Erythroblast (primary cell): ENCODE measurements around the gene MACROH2A2.

Source experiments
- DNase-seq, 2 experiments: peaks; one replicate each; lab custom pipeline; 2025; lab: John Stamatoyannopoulos, UW
- GATA1 ChIP-seq: IDR thresholded peaks from 2 replicates; pipeline ENCODE4 v1.6.1; 2011; ENCODE audit warnings: low read depth, mild to moderate bottlenecking, control low read depth, low read length, moderate library complexity
- POLR2A ChIP-seq: IDR thresholded peaks from 2 replicates; pipeline ENCODE4 v1.6.1; 2011; ENCODE audit warnings: mild to moderate bottlenecking, low read length

MACROH2A2 gene

GRCh38 chr10:70135046-70135445, 82.4 kb downstream of the MACROH2A2 start:
- DNase-seq = no peak
- TF ChIP-seq POLR2A (no peak), GATA1 (no peak)

GRCh38 chr10:70135684-70136083, 83.0 kb downstream of the MACROH2A2 start:
- TF ChIP-seq POLR2A = no peak
- TF ChIP-seq GATA1 = no peak
- DNase-seq = no peak

GRCh38 chr10:70137135-70137534, 84.5 kb downstream of the MACROH2A2 start:
- TF ChIP-seq POLR2A (no peak), GATA1 (no peak)

GRCh38 chr10:70137927-70138883, 85.6 kb downstream of the MACROH2A2 start:
- TF ChIP-seq POLR2A (no peak), GATA1 (no peak)
- DNase-seq = no peak

More at GRCh38 chr10:70137135-70137534, 84.5 kb downstream of the MACROH2A2 start:
- peak; percentile 75 to 88 for DNase-seq

GRCh38 chr10:70139151-70139996, 86.7 kb downstream of the MACROH2A2 start:
- TF ChIP-seq POLR2A (no peak), GATA1 (no peak)
- no peak for DNase-seq

- no peak for DNase-seq
Observed at GRCh38 chr10:70139997-70140250, 87.3 kb downstream of the MACROH2A2 start.

GRCh38 chr10:70140297-70140696, 87.7 kb downstream of the MACROH2A2 start:
- TF ChIP-seq POLR2A (no peak), GATA1 (no peak)

More at GRCh38 chr10:70139997-70140250, 87.3 kb downstream of the MACROH2A2 start:
- TF ChIP-seq GATA1 (no peak), POLR2A (no peak)

GRCh38 chr10:70142555-70142954, 89.9 kb downstream of the MACROH2A2 start:
- TF ChIP-seq GATA1 (no peak), POLR2A (no peak)
- no peak for DNase-seq

More at GRCh38 chr10:70140297-70140696, 87.7 kb downstream of the MACROH2A2 start:
- no peak for DNase-seq

GRCh38 chr10:70144372-70145110, 91.9 kb downstream of the MACROH2A2 start:
- no peak for DNase-seq
- TF ChIP-seq GATA1 = no peak
- TF ChIP-seq POLR2A = no peak

GRCh38 chr10:70145166-70145665, 92.6 kb downstream of the MACROH2A2 start:
- TF ChIP-seq GATA1 (no peak), POLR2A (no peak)
- DNase-seq = no peak

- TF ChIP-seq GATA1 = no peak
- no peak for TF ChIP-seq POLR2A
- peak; percentile 85 to 86 for DNase-seq
Observed at GRCh38 chr10:70145666-70146488, 93.2 kb downstream of the MACROH2A2 start.

- peak; percentile 95 for DNase-seq
Observed at GRCh38 chr10:70146489-70147258, 94.0 kb downstream of the MACROH2A2 start, which contains the start of gene TYSND1. TYSND1 (minus strand) TSS chr10:70146700; CDS start chr10:70146586, 114 bp downstream.

More at GRCh38 chr10:70146489-70147258, 94.0 kb downstream of the MACROH2A2 start, which contains the start of gene TYSND1:
- TF ChIP-seq GATA1 (no peak), POLR2A (peak; percentile 67)
